ENCODE data around the gene REEP1.

The REEP1 gene

DNA sequence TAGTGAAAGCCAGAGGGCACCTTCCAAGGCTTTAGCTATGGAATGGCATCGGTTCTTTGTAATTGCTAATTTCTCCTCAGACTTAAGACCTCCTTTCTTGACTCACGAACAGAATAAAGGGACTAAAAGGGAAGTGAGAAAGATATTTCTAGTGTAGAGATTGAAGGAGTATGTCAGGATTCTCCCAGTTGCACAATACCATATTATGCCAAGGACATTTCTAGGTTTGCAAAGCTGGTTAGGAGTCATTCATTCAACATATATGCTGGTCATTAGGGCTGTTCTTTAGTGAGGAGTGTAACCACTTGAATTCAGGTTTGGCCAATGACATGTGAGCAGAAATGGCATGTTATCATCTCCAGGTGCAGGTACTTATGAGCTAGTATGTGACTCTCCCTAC is 7.4 kb downstream of the REEP1 start:
- no peaks in the 10 kb centered on the region for H3K36me3 ChIP-seq (ENCODE audit: insufficient read depth, low read length)
- TF ChIP-seq, protein P1, sequence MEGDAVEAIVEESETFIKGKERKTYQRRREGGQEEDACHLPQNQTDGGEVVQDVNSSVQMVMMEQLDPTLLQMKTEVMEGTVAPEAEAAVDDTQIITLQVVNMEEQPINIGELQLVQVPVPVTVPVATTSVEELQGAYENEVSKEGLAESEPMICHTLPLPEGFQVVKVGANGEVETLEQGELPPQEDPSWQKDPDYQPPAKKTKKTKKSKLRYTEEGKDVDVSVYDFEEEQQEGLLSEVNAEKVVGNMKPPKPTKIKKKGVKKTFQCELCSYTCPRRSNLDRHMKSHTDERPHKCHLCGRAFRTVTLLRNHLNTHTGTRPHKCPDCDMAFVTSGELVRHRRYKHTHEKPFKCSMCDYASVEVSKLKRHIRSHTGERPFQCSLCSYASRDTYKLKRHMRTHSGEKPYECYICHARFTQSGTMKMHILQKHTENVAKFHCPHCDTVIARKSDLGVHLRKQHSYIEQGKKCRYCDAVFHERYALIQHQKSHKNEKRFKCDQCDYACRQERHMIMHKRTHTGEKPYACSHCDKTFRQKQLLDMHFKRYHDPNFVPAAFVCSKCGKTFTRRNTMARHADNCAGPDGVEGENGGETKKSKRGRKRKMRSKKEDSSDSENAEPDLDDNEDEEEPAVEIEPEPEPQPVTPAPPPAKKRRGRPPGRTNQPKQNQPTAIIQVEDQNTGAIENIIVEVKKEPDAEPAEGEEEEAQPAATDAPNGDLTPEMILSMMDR (IDR thresholded peaks at IDR 0.05; ENCODE audit: low read length) = no peak
- TF ChIP-seq EZH2 (IDR thresholded peaks at IDR 0.05; ENCODE audit: borderline replicate concordance, low read length) = no peak
- no peaks in the 10 kb centered on the region for H3K9me2 ChIP-seq (ENCODE audit: low read depth, low read length)
- no peak overlapping the region for H3K9ac ChIP-seq (ENCODE audit: low read length)
- H3K79me2 ChIP-seq (ENCODE audit: insufficient read depth, low read length) = no peaks in the 10 kb centered on the region
- no peaks in the 10 kb centered on the region for H3K9me3 ChIP-seq (ENCODE audit: low read length)
- H3K4me3 ChIP-seq (ENCODE audit: low read depth, low read length, poor library complexity, severe bottlenecking) = no peak overlapping the region
- no peaks in the 10 kb centered on the region for H3K4me1 ChIP-seq (ENCODE audit: insufficient read depth, low read length, severe bottlenecking)
- no peaks in the 10 kb centered on the region; the same call in 1 of the 2 replicates for H3K27me3 ChIP-seq (ENCODE audit: insufficient read depth, low read length)
- no peak overlapping the region for H3K4me2 ChIP-seq (ENCODE audit: low read length)
- H2AFZ ChIP-seq (ENCODE audit: low read length) = no peak overlapping the region
- H3K27ac ChIP-seq (ENCODE audit: low read depth, low read length, poor library complexity, severe bottlenecking) = no peak overlapping the region
- H3F3A ChIP-seq (ENCODE audit: insufficient read depth, low read length) = no peaks in the 10 kb centered on the region
- H4K20me1 ChIP-seq (ENCODE audit: insufficient read depth, low read length) = no peaks in the 10 kb centered on the region

DNA sequence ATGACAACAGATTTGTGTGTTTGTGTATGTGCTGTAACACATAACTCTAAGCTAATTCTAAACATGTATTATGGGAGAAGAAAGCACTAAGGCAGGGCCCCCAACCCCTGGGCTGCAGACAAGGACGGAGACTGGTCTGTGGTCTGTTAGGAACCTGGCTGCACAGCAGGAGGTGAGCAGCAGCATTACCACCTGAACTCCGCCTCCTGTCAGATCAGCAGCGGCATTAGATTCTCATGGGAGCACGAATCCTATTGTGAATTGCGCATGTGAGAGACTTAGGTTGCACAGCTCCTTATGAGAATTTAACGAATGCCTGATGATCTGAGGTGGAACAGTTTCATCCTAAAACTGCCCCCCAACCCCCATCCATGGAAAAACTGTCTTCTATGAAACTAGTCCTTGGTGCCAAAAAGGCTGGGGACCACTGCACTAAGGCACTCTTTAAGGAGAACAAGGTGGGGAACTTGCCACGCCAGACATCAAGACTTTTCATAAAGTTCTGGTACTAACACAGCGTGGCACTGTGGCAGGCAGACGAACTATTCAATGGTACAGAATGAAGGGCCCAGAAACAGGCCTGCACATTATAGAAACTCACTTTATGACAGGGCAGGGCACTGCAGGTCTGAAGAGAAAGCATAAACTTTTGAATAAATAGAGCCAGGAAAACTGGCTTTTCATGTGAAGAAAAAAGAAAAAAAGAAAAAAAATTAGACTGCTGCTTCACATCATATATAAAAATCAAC is 14.0 kb downstream of the REEP1 start:
- H4K20me1 ChIP-seq (ENCODE audit: insufficient read depth, low read length) = no peaks in the 10 kb centered on the region
- no peaks in the 10 kb centered on the region for H3K36me3 ChIP-seq (ENCODE audit: insufficient read depth, low read length)
- TF ChIP-seq, protein P1 (IDR thresholded peaks at IDR 0.05; ENCODE audit: low read length) = no peak
- no peak for TF ChIP-seq EZH2 (IDR thresholded peaks at IDR 0.05; ENCODE audit: borderline replicate concordance, low read length)
- no peak overlapping the region for H2AFZ ChIP-seq (ENCODE audit: low read length)
- no peak overlapping the region for H3K27ac ChIP-seq (ENCODE audit: low read depth, low read length, poor library complexity, severe bottlenecking)
- H3K79me2 ChIP-seq (ENCODE audit: insufficient read depth, low read length) = no peaks in the 10 kb centered on the region
- H3K27me3 ChIP-seq (ENCODE audit: insufficient read depth, low read length) = no peaks in the 10 kb centered on the region; the same call in 1 of the 2 replicates
- H3K4me3 ChIP-seq (ENCODE audit: low read depth, low read length, poor library complexity, severe bottlenecking) = no peak overlapping the region
- H3F3A ChIP-seq (ENCODE audit: insufficient read depth, low read length) = no peaks in the 10 kb centered on the region
- H3K9me3 ChIP-seq (ENCODE audit: low read length) = no peaks in the 10 kb centered on the region
- no peaks in the 10 kb centered on the region for H3K9me2 ChIP-seq (ENCODE audit: low read depth, low read length)
- H3K9ac ChIP-seq (ENCODE audit: low read length) = no peak overlapping the region
- no peak overlapping the region for H3K4me2 ChIP-seq (ENCODE audit: low read length)
- no peaks in the 10 kb centered on the region for H3K4me1 ChIP-seq (ENCODE audit: insufficient read depth, low read length, severe bottlenecking)

DNA sequence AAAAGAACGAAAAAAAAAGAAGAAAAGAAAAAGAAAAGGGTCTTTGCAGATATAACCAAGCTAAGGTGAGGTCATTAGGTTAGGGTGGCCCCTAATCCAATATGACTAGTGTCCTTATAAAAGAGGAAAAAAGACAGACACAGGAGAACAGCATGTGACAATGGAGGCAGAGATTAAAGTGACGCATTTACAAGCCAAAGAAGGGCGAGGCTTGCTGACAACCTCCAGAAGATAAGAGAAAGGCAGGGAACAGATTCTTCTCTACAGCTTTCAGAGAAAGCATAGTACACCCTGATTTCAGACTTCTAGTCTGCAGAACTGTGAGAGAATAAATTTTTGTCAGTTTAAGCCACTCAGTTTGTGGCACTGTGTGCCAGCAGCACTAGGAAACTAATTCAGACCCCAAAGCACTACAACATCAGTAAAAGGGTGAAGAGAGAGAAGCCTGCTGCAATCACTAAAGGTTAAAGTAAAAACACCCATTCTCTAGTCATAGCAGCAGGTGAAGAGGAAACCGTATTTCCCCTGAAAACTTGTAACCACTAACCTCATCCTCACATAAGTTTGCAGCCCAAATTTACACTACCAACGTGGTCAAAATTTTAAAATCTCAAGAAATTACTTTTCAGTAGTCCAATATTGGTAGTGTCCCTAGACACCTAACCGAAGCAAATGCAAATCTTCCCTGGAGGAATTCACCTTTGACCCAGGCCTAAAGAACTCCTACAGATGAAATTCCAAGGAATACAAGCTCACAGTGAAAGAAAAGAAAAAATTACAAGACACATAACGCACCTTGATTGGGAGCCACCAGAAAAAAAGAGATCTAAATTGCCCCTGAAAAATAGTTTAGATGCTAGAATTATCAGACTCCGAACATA is 17.5 kb downstream of the REEP1 start:
- no peak for TF ChIP-seq EZH2 (IDR thresholded peaks at IDR 0.05; ENCODE audit: borderline replicate concordance, low read length)
- TF ChIP-seq, protein P1 (IDR thresholded peaks at IDR 0.05; ENCODE audit: low read length) = no peak
- Histone ChIP-seq H3K9ac (ENCODE audit: low read length) (no peak overlapping the region), H3K9me2 (ENCODE audit: low read depth, low read length) (no peaks in the 10 kb centered on the region), H3F3A (ENCODE audit: insufficient read depth, low read length) (no peaks in the 10 kb centered on the region), H3K27me3 (ENCODE audit: insufficient read depth, low read length) (no peaks in the 10 kb centered on the region), H2AFZ (ENCODE audit: low read length) (no peak overlapping the region), H3K36me3 (ENCODE audit: insufficient read depth, low read length) (no peaks in the 10 kb centered on the region), H3K4me2 (ENCODE audit: low read length) (no peak overlapping the region), H3K9me3 (ENCODE audit: low read length) (no peaks in the 10 kb centered on the region), H4K20me1 (ENCODE audit: insufficient read depth, low read length) (no peaks in the 10 kb centered on the region), H3K4me3 (ENCODE audit: low read depth, low read length, poor library complexity, severe bottlenecking) (no peak overlapping the region), H3K27ac (ENCODE audit: low read depth, low read length, poor library complexity, severe bottlenecking) (no peak overlapping the region), H3K79me2 (ENCODE audit: insufficient read depth, low read length) (no peaks in the 10 kb centered on the region), H3K4me1 (ENCODE audit: insufficient read depth, low read length, severe bottlenecking) (no peaks in the 10 kb centered on the region)
